Thyroid gland (tissue), 4 donors: Measurements from ENCODE around the gene ASB10. TPM values are rescaled to one million over a fixed set of nuclear protein-coding genes. Genes with fewer than 3 reads are reported as not detected.

ENCODE experiments used
- DNase-seq, 2 donors: peaks; one replicate each; pipeline ENCODE4 v3.0.0-alpha.2; 2019
- H3K27ac ChIP-seq, 3 donors: fragments of 200-600 bp; sonication (generic); 1 replicate in 2 of 3; 2 replicates in 1 of 3; pipeline ENCODE4 v1.5.1; 2016 to 2019; ENCODE audit warnings: mild to moderate bottlenecking in 1 of 3, moderate library complexity in 1 of 3
- H3K27me3 ChIP-seq: fragments of 200-600 bp; sonication (generic); one replicate; pipeline ENCODE4 v1.5.1; 2019
- H3K36me3 ChIP-seq, 2 donors: fragments of 200-600 bp; sonication (generic); one replicate each; pipeline ENCODE4 v1.5.1; 2016 to 2019
- H3K4me1 ChIP-seq, 2 donors: fragments of 200-600 bp; sonication (generic); one replicate each; pipeline ENCODE4 v1.5.1; 2017 to 2019
- H3K4me3 ChIP-seq, 3 donors: fragments of 200-600 bp; sonication (generic); replicated peaks in 1 of 3; 1 replicate in 2 of 3; 2 replicates in 1 of 3; pipeline ENCODE4 v1.5.1; 2016; ENCODE audit warnings: mild to moderate bottlenecking in 1 of 3
- H3K9me3 ChIP-seq: fragments of 200-600 bp; sonication (generic); one replicate; pipeline ENCODE4 v1.5.1; 2017
- POLR2A ChIP-seq, 2 donors: fragments of 450-650 bp; IDR thresholded peaks; one replicate each; pipeline ENCODE4 v1.6.1; 2017; ENCODE audit warnings: antibody characterized with exemption in 2 of 2, mild to moderate bottlenecking in 2 of 2, moderate library complexity in 1 of 2
- WGBS, 2 donors: methylation state at CpG; one replicate each; pipeline ENCODE4 v1.1.5; 2017; 5-methylcytosine and 5-hydroxymethylcytosine counted together
- intact Hi-C: fragments of 100-400 bp; cut with DNase I; formaldehyde crosslinking; loops from one replicate; pipeline ENCODE4 v1.15.1; 2023
- total RNA-seq, 4 donors: library from RNA; depleted of rRNA; stranded (reverse); fragments of >200 nt; gene quantifications; one replicate each; pipeline ENCODE4 v1.2.3, GENCODE V29; 2016
- TF ChIP-seq, protein P1 (sequence below), 6 experiments: fragments of 200-600 bp in 3 of 6; fragments of 450-650 bp in 3 of 6; sonication (generic) in 3 of 6; IDR thresholded peaks; one replicate each; pipeline ENCODE4 v1.5.1; 2016 to 2019; ENCODE audit warnings: antibody characterized with exemption in 6 of 6, mild to moderate bottlenecking in 2 of 6, inconsistent platforms in 1 of 6, moderate library complexity in 1 of 6

ASB10 gene
- total RNA-seq, 4 donors from 2014 or later = not detected

DNA sequence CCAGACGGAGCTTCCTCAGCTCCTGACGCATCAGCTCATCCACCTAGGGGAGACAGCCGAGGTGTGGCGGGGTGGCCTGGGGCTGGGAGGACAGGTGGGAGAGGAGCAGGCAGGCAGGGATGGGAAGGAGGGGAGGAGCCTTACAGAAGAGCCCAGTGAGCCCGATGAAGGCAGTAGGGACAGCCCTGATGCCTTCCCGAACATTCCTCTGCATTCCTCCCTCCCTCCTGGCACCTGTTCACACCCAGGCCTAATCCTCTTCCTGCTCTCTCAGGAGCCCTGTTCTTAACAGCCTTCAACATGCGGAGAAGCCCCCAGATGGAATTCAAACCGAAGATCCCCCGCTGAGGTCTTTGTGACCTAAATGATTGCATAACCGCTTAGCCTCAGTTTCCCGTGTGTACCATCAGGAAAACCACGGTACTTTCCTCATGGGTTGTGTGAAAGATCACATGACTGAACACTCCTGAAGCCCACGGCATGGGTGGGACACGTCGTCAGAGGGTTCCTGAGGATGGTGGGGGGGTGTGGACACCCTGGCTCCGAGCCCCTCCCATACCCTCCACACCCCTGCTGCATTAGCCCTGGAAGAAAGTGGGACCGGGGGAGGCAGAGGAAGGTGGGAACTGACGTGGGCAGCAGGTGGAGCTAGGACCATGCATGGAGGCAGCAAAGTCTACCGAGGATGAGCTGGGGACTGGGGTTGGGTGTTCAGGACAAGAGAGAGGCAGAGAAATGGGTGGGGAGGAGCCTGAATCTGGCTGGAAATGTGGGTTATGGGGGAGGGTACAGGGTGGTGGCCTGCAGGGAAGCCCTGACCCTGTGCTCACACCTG lies 8.8 kb upstream of the ASB10 start:
- Histone ChIP-seq H3K27ac (no peak overlapping the region), H3K4me1 (peaks cover 0 to 5% of the 10 kb centered on the region in 2 donors), H3K36me3 (no peaks in the 10 kb centered on the region), H3K4me3 (no peak overlapping the region), H3K9me3 (no peaks in the 10 kb centered on the region), H3K27me3 (no peaks in the 10 kb centered on the region)
- DNase-seq = no peak
- TF ChIP-seq, protein P1, sequence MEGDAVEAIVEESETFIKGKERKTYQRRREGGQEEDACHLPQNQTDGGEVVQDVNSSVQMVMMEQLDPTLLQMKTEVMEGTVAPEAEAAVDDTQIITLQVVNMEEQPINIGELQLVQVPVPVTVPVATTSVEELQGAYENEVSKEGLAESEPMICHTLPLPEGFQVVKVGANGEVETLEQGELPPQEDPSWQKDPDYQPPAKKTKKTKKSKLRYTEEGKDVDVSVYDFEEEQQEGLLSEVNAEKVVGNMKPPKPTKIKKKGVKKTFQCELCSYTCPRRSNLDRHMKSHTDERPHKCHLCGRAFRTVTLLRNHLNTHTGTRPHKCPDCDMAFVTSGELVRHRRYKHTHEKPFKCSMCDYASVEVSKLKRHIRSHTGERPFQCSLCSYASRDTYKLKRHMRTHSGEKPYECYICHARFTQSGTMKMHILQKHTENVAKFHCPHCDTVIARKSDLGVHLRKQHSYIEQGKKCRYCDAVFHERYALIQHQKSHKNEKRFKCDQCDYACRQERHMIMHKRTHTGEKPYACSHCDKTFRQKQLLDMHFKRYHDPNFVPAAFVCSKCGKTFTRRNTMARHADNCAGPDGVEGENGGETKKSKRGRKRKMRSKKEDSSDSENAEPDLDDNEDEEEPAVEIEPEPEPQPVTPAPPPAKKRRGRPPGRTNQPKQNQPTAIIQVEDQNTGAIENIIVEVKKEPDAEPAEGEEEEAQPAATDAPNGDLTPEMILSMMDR (IDR thresholded peaks at IDR 0.05) = no peak
- no peak for TF ChIP-seq POLR2A (IDR thresholded peaks at IDR 0.05)
- 46 to 62% methylated on average over 16 to 19 of the region's 19 CpGs for WGBS, 2 donors
- intact Hi-C loops = no loop called here

DNA sequence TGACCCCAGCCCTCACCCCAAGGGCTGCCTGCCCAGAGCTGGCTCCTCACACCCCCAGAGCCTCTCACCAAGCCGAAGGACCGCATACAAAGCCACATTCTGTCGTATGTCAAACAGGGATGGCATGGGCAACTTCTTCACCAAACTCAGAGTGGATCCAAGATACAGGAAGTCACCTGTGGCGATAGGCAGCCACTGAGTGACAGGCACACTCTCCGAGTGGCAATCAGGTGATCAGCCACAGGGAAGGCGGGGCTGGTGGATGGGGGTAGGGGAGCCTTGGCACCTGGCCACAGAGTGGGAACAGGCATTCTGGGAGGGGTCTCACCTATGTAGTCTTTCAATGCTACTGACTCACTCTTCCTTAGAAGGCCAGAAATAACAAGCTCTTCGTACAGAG lies 7.1 kb upstream of the ASB10 start:
- no peak for DNase-seq
- Histone ChIP-seq H3K4me1 (peaks cover 0 to 2% of the 10 kb centered on the region in 2 donors), H3K36me3 (no peaks in the 10 kb centered on the region), H3K9me3 (no peaks in the 10 kb centered on the region), H3K27me3 (no peaks in the 10 kb centered on the region), H3K4me3 (no peak overlapping the region), H3K27ac (no peak overlapping the region)
- 78 to 80% methylated on average over 6 to 7 of the region's 7 CpGs for WGBS, 2 donors
- intact Hi-C loops = no loop called here
- TF ChIP-seq POLR2A (IDR thresholded peaks at IDR 0.05) = no peak

DNA sequence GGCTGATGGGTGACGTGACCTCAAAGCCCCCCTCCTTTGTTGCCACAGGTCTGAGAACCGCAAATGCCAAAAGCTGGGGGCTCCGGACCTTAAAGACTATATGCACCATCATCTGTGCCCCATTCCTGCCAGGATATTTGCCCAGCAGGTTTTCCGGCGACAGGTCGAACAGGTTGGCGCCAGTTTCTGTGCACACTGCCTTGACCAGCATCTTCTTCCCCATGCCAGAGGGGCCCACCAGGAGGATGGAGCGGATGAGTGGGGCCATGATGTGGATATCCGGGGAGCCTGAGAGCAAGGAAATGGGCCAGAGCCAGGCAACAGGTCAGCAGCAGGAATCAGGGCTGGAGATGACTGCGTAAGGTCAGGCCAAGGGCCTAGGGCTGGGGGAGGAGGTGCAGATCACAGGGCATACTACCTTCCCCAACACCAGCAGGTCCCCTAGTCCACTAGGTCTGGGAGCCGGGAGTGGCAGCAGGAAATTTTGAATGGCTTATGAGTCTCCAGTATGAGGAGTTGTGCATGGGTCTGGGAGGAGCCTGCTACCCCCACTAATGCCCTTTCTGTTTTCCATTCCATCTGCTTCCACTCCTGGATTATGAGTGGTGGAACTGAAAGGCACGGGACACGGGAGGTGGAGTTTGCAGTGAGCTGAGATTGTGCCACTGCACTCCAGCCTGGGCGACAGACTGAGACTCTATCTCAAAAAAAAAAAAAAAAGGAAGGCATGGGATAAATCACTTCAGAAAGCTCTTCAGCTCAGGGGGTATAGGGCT lies 6.3 kb upstream of the ASB10 start:
- Histone ChIP-seq H3K4me3 (no peak overlapping the region), H3K4me1 (no peaks in the 10 kb centered on the region), H3K36me3 (no peaks in the 10 kb centered on the region), H3K9me3 (no peaks in the 10 kb centered on the region), H3K27ac (no peak overlapping the region), H3K27me3 (no peaks in the 10 kb centered on the region)
- intact Hi-C loops = no loop called here
- 85 to 93% methylated on average over 13 to 14 of the region's 14 CpGs for WGBS, 2 donors
- no peak for TF ChIP-seq POLR2A (IDR thresholded peaks at IDR 0.05)
- TF ChIP-seq, protein P1 (IDR thresholded peaks at IDR 0.05) = no peak
- DNase-seq = no peak

DNA sequence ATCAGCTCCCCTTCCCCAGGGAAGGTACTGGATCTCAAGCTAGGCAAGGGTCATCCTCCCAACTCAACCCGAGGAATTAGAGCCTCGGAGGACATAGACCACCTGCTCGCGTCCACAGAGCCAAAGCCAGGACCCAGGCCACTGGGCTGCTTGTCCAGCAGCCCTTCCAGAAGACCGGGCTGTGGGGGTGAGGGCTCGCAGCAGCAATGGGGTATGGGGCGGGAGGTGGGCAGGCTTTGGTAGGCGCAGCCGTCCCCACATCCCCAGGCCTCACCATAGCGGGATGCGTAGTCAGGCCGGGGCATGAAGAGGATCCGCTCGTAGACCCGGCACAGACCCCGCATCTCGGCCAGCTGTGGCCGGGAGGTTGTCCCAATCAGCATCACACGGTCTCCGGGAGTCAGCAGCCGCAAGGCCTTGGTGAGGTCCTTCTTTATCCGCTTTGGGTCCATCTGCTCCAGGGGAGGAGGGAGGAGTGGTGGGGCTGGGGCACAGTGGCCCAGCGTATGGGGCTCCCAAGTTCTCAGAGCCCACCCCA lies 5.0 kb upstream of the ASB10 start:
- WGBS, 2 donors = 93 to 97% methylated on average over 7 to 22 of the region's 23 CpGs
- Histone ChIP-seq H3K4me3 (no peak overlapping the region), H3K36me3 (no peaks in the 10 kb centered on the region), H3K4me1 (no peaks in the 10 kb centered on the region), H3K9me3 (no peaks in the 10 kb centered on the region), H3K27me3 (no peaks in the 10 kb centered on the region), H3K27ac (no peak overlapping the region)
- intact Hi-C loops = no loop called here
- TF ChIP-seq, protein P1 (IDR thresholded peaks at IDR 0.05) = no peak
- no peak for TF ChIP-seq POLR2A (IDR thresholded peaks at IDR 0.05)
- no peak for DNase-seq

- no peak for TF ChIP-seq POLR2A (IDR thresholded peaks at IDR 0.05)
- TF ChIP-seq, protein P1 (IDR thresholded peaks at IDR 0.05) = no peak
- Histone ChIP-seq H3K27me3 (no peaks in the 10 kb centered on the region), H3K27ac (no peak overlapping the region), H3K36me3 (no peaks in the 10 kb centered on the region), H3K4me1 (no peaks in the 10 kb centered on the region), H3K4me3 (no peak overlapping the region), H3K9me3 (no peaks in the 10 kb centered on the region)
- 77 to 85% methylated on average over 12 of the region's 12 CpGs for WGBS, 2 donors
- intact Hi-C loops = no loop called here
- no peak for DNase-seq
Observed at GRCh38 chr7:151191544-151191943, 4.5 kb upstream of the ASB10 start.
